ENCODE measurements around the gene OLA1. TPM values are rescaled to one million over a fixed set of nuclear protein-coding genes. Genes with fewer than 3 reads are reported as not detected.

Gene OLA1
- total RNA-seq, 4 donors from 2014 or later = 8.5 to 68.2 (median 43.2) TPM

GRCh38 chr2:174076975-174077374 lies 171.4 kb downstream of the OLA1 start:
- no peaks in the 10 kb centered on the region for H3K27me3 ChIP-seq
- TF ChIP-seq CTCF (IDR thresholded peaks at IDR 0.05) = no peak
- no peak for TF ChIP-seq POLR2A (IDR thresholded peaks at IDR 0.05)
- DNase-seq = no peak
- no peaks in the 10 kb centered on the region for H3K36me3 ChIP-seq
- no peaks in the 10 kb centered on the region for H3K4me1 ChIP-seq
- H3K4me3 ChIP-seq = no peak overlapping the region
- H3K27ac ChIP-seq = no peak overlapping the region
- intact Hi-C loops (cut with DNase I; ENCODE audit: low total_unique reads) = no loop called here
- no peaks in the 10 kb centered on the region for H3K9me3 ChIP-seq

GRCh38 chr2:174076040-174076439 lies 172.3 kb downstream of the OLA1 start:
- intact Hi-C loops (cut with DNase I; ENCODE audit: low total_unique reads) = no loop called here

GRCh38 chr2:174074831-174075230 lies 173.5 kb downstream of the OLA1 start:
- Histone ChIP-seq H3K4me3 (no peak overlapping the region), H3K9me3 (no peaks in the 10 kb centered on the region), H3K4me1 (no peaks in the 10 kb centered on the region), H3K36me3 (no peaks in the 10 kb centered on the region), H3K27ac (no peak overlapping the region), H3K27me3 (no peaks in the 10 kb centered on the region)
- TF ChIP-seq CTCF (IDR thresholded peaks at IDR 0.05) = no peak
- no peak for TF ChIP-seq POLR2A (IDR thresholded peaks at IDR 0.05)
- no peak for DNase-seq
- intact Hi-C loops (cut with DNase I; ENCODE audit: low total_unique reads) = no loop called here

More at GRCh38 chr2:174076040-174076439, 172.3 kb downstream of the OLA1 start:
- no peak for DNase-seq
- Histone ChIP-seq H3K27me3 (no peaks in the 10 kb centered on the region), H3K4me1 (no peaks in the 10 kb centered on the region), H3K4me3 (no peak overlapping the region), H3K36me3 (no peaks in the 10 kb centered on the region), H3K9me3 (no peaks in the 10 kb centered on the region), H3K27ac (no peak overlapping the region)
- TF ChIP-seq POLR2A (IDR thresholded peaks at IDR 0.05) = no peak
- no peak for TF ChIP-seq CTCF (IDR thresholded peaks at IDR 0.05)

GRCh38 chr2:174072857-174073256 lies 175.5 kb downstream of the OLA1 start:
- Histone ChIP-seq H3K9me3 (no peaks in the 10 kb centered on the region), H3K27ac (no peak overlapping the region), H3K36me3 (no peaks in the 10 kb centered on the region), H3K27me3 (no peaks in the 10 kb centered on the region), H3K4me1 (no peaks in the 10 kb centered on the region), H3K4me3 (no peak overlapping the region)
- DNase-seq = no peak
- intact Hi-C loops (cut with DNase I; ENCODE audit: low total_unique reads) = no loop called here
- TF ChIP-seq CTCF (IDR thresholded peaks at IDR 0.05) (no peak), POLR2A (IDR thresholded peaks at IDR 0.05) (no peak)

- Histone ChIP-seq H3K27me3 (no peaks in the 10 kb centered on the region), H3K36me3 (no peaks in the 10 kb centered on the region), H3K4me3 (no peak overlapping the region), H3K27ac (no peak overlapping the region), H3K4me1 (no peaks in the 10 kb centered on the region), H3K9me3 (no peaks in the 10 kb centered on the region)
- TF ChIP-seq POLR2A (IDR thresholded peaks at IDR 0.05) (no peak), CTCF (IDR thresholded peaks at IDR 0.05) (no peak)
- intact Hi-C loops (cut with DNase I; ENCODE audit: low total_unique reads) = no loop called here
- DNase-seq = no peak
These were observed 176.3 kb downstream of the OLA1 start for GRCh38 chr2:174072069-174072468.

Data from uterus (tissue), 4 donors.